HK-2 (cell line): Measurements from ENCODE around the gene BACH2.

Experiments used
- DNase-seq: peaks from one replicate; pipeline ENCODE4 v3.0.0-alpha.2; 2018; ENCODE audit not compliant: unreplicated experiment

The BACH2 gene

GRCh38 chr6:90098627-90099026 lies 198.0 kb downstream of the BACH2 start:
- DNase-seq = no peak

- no peak for DNase-seq
Observed at GRCh38 chr6:90098001-90098531, 198.6 kb downstream of the BACH2 start.

- no peak for DNase-seq
Observed at GRCh38 chr6:90097356-90097755, 199.3 kb downstream of the BACH2 start.

GRCh38 chr6:90096818-90097217 lies 199.8 kb downstream of the BACH2 start:
- DNase-seq = no peak

- no peak for DNase-seq
Observed at GRCh38 chr6:90095788-90096187, 200.9 kb downstream of the BACH2 start.

GRCh38 chr6:90095145-90095544 lies 201.5 kb downstream of the BACH2 start:
- DNase-seq = no peak

- DNase-seq = no peak
Observed at GRCh38 chr6:90093558-90094073, 203.0 kb downstream of the BACH2 start.

- DNase-seq = no peak
Observed at GRCh38 chr6:90090866-90091265, 205.8 kb downstream of the BACH2 start.

GRCh38 chr6:90088009-90088408 lies 208.6 kb downstream of the BACH2 start:
- DNase-seq = no peak

GRCh38 chr6:90087106-90087833 lies 209.4 kb downstream of the BACH2 start:
- no peak for DNase-seq

GRCh38 chr6:90086517-90086916 lies 210.1 kb downstream of the BACH2 start:
- DNase-seq = peak; percentile 36

GRCh38 chr6:90083891-90084290 lies 212.8 kb downstream of the BACH2 start:
- no peak for DNase-seq

- DNase-seq = no peak
Observed at GRCh38 chr6:90082847-90083246, 213.8 kb downstream of the BACH2 start.

- DNase-seq = no peak
Observed at GRCh38 chr6:90080876-90081481, 215.7 kb downstream of the BACH2 start.

GRCh38 chr6:90079560-90080490 lies 216.8 kb downstream of the BACH2 start:
- no peak for DNase-seq

- DNase-seq = no peak
Observed at GRCh38 chr6:90078513-90079289, 217.9 kb downstream of the BACH2 start.

GRCh38 chr6:90076511-90077415 lies 219.9 kb downstream of the BACH2 start:
- no peak for DNase-seq

GRCh38 chr6:90074161-90074850 lies 222.3 kb downstream of the BACH2 start:
- DNase-seq = no peak

GRCh38 chr6:90072935-90073464 lies 223.6 kb downstream of the BACH2 start:
- no peak for DNase-seq
